Suprapubic skin (tissue), 4 donors: Measurements from ENCODE around the gene CHRD. TPM values are rescaled to one million over a fixed set of nuclear protein-coding genes. Genes with fewer than 3 reads are reported as not detected.
A peak's percentile ranks its signal among the peaks of the same experiment; 100 is the strongest.

ENCODE experiments used
- DNase-seq, 2 donors: peaks; one replicate each; pipeline ENCODE4 v3.0.0-alpha.2; 2019; ENCODE audit warnings: low spot score in 2 of 2
- H3K27ac ChIP-seq: fragments of 200-600 bp; sonication (generic); one replicate; pipeline ENCODE4 v1.5.1; 2019
- H3K27me3 ChIP-seq: fragments of 200-600 bp; sonication (generic); one replicate; pipeline ENCODE4 v1.5.1; 2019
- H3K36me3 ChIP-seq: fragments of 200-600 bp; sonication (generic); one replicate; pipeline ENCODE4 v1.5.1; 2019
- H3K4me1 ChIP-seq: fragments of 200-600 bp; sonication (generic); one replicate; pipeline ENCODE4 v1.5.1; 2019
- H3K4me3 ChIP-seq: fragments of 200-600 bp; sonication (generic); one replicate; pipeline ENCODE4 v1.5.1; 2019; ENCODE audit warnings: mild to moderate bottlenecking
- H3K9me3 ChIP-seq: fragments of 200-600 bp; sonication (generic); one replicate; pipeline ENCODE4 v1.5.1; 2019
- EP300 ChIP-seq: sonication (generic); formaldehyde crosslinking; IDR thresholded peaks from one replicate; pipeline ENCODE4 v1.6.1; 2017; ENCODE audit warnings: antibody characterized with exemption
- POLR2A ChIP-seq, 2 donors: fragments of 450-650 bp; IDR thresholded peaks; one replicate each; pipeline ENCODE4 v1.6.1; 2017; ENCODE audit warnings: antibody characterized with exemption in 2 of 2, mild to moderate bottlenecking in 2 of 2, moderate library complexity in 2 of 2
- POLR2AphosphoS5 ChIP-seq, 3 donors: sonication (generic); formaldehyde crosslinking; IDR thresholded peaks; one replicate each; pipeline ENCODE4 v1.6.1; 2017; ENCODE audit warnings: antibody characterized with exemption in 3 of 3
- WGBS: methylation state at CpG from one replicate; pipeline ENCODE4 v1.1.5; 2018; 5-methylcytosine and 5-hydroxymethylcytosine counted together
- total RNA-seq, 4 donors: library from RNA; depleted of rRNA; stranded (reverse); fragments of >200 nt; gene quantifications; one replicate each; pipeline ENCODE4 v1.1.0, GENCODE V29; 2016
- TF ChIP-seq, protein P1 (sequence below), 2 donors: fragments of 200-600 bp in 1 of 2; fragments of 450-650 bp in 1 of 2; sonication (generic) in 1 of 2; IDR thresholded peaks; one replicate each; pipeline ENCODE4 v1.5.1; 2016 to 2019; ENCODE audit warnings: antibody characterized with exemption in 2 of 2, mild to moderate bottlenecking in 1 of 2, moderate library complexity in 1 of 2

The CHRD gene
- total RNA-seq, 4 donors from 2014 or later = 1.1 to 10.1 (median 4.2) TPM

DNA sequence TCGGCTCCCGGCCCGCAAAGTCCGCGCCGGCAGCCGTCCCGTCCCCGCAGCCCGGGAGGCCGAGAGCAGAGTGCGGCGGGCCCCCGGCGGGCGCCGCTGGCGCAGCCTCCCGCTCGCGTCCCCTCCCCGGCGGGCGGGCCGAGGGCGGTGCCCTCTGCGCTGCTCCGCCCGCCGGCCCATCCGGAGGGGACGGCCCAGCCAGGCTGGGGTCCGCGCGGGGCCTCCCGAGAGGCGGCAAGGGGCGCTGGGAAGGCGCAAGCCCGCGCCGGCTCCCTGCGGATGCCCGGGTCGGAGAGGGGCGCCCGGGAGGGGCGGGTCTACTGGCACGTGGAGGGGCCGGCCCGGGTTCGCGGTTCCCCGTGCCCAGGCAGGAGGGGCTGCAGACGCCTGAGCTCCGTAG lies 18.3 kb upstream of the CHRD start, which contains the start of the genes CLCN2 and POLR2H:
CLCN2 (minus strand) TSS at position 74 of the 400 bp plus-strand sequence. CDS start 126 bp downstream, outside the sequence.
POLR2H (plus strand) TSS at position 179 of the 400 bp plus-strand sequence. CDS start 1,783 bp downstream, outside the sequence.
- DNase-seq = peak in 1 of 2 donors; percentile 77
- Histone ChIP-seq H3K27ac (peak within 1 kb of the TSS; percentile 98), H3K9me3 (no peaks in the 10 kb centered on the region), H3K4me3 (peak within 1 kb of the TSS; percentile 64), H3K36me3 (peaks cover 11% of the 10 kb centered on the region), H3K27me3 (no peaks in the 10 kb centered on the region), H3K4me1 (peaks cover 38% of the 10 kb centered on the region)
- TF ChIP-seq EP300 (no peak), POLR2AphosphoS5 (IDR thresholded peaks at IDR 0.05) (no peak), POLR2A (IDR thresholded peaks at IDR 0.05) (peak; percentile 35 to 59)
- TF ChIP-seq, protein P1, sequence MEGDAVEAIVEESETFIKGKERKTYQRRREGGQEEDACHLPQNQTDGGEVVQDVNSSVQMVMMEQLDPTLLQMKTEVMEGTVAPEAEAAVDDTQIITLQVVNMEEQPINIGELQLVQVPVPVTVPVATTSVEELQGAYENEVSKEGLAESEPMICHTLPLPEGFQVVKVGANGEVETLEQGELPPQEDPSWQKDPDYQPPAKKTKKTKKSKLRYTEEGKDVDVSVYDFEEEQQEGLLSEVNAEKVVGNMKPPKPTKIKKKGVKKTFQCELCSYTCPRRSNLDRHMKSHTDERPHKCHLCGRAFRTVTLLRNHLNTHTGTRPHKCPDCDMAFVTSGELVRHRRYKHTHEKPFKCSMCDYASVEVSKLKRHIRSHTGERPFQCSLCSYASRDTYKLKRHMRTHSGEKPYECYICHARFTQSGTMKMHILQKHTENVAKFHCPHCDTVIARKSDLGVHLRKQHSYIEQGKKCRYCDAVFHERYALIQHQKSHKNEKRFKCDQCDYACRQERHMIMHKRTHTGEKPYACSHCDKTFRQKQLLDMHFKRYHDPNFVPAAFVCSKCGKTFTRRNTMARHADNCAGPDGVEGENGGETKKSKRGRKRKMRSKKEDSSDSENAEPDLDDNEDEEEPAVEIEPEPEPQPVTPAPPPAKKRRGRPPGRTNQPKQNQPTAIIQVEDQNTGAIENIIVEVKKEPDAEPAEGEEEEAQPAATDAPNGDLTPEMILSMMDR (IDR thresholded peaks at IDR 0.05) = no peak
- no CpG with 5 or more reads among the region's 56 CpGs for WGBS

DNA sequence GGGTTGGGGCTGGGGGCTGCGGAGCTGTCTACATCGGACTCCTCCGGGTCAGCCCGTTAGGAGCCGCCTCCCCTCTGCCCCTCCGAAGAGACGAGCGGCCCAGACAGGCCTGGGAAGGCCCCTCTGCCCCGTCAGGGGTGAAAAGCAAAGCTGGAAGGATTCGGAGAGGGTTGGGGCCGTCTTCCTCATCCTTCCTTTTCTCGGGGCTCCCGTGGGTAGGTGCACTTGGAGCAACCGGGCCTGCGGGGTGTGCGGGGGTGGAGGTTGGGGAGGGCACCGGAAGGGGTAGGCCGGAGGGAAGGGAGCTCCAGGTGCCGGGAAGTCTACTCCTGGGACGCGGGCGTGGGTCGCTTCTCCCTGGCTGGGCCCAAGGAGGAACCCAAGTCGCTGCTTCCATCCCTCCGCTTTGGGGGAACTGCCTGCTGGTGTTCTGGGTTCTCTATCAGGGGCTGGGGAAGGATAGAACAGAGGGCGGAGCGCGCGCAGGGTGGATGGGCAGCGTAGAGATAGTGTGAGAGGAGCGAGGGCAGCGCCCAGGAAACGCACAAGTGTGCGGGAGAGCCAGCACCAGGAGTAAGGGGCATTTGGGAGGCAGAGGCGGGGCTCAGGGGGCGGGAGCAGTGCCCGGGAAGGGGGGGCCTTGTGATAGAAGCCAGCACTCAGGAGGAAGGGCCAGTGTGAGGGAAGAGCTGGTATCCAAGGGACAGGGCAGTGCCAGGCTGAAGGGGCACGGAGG lies 17.8 kb upstream of the CHRD start:
- H3K4me1 ChIP-seq = peaks cover 38% of the 10 kb centered on the region
- TF ChIP-seq POLR2A (IDR thresholded peaks at IDR 0.05) (no peak), EP300 (no peak), POLR2AphosphoS5 (IDR thresholded peaks at IDR 0.05) (no peak)
- TF ChIP-seq, protein P1 (IDR thresholded peaks at IDR 0.05) = no peak
- DNase-seq = peak in 1 of 2 donors; percentile 92
- no peaks in the 10 kb centered on the region for H3K27me3 ChIP-seq
- peak overlapping the region; percentile 98 for H3K27ac ChIP-seq
- 0% methylated on average over 29 of the region's 38 CpGs for WGBS
- no peaks in the 10 kb centered on the region for H3K9me3 ChIP-seq
- H3K36me3 ChIP-seq = peaks cover 10% of the 10 kb centered on the region
- H3K4me3 ChIP-seq = peak overlapping the region; percentile 64

DNA sequence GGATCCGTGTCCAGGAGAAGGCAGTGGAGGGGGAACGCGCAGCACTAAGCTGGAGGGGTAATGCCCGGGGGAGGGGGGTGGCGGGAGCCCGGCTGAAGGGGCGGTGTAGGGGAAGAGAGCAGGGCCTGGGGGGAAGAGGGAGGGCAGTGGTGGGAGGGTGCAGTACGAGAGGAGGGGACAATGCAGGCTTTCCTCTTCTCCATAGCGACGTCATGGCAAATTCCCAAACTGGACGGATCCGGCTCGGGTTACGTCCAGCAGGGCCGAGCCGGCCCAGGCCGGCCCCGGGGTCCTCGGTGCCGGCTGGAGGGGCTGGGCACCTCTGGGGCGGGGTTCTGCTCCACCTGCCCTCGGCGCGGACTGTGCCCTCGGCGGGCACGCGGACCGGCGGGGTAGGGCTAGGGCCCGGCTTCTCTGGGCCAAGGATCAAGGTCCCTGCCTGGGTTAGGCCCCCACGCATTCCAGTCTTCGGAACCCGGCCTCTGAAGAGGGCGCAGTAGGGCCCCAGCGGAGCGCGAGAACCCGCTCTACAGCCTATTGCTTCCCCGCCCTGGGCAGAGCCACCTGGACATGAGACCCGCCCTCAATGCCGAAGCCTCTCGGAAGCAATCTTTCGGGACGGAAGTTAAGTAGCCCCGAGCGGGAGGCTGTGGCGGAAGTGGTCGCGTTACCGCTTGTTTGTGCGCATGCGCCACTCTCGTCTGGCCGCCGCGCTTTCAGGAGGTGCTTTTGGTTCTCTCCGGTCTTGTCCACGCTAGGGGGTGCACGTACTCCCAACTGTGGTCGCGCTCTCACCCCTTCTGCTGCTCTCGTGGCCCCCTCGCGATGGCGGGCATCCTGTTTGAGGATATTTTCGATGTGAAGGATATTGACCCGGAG lies 16.9 kb upstream of the CHRD start:
- H3K9me3 ChIP-seq = no peaks in the 10 kb centered on the region
- peak overlapping the region; percentile 64 for H3K4me3 ChIP-seq
- H3K36me3 ChIP-seq = peaks cover 8% of the 10 kb centered on the region
- peaks cover 38% of the 10 kb centered on the region for H3K4me1 ChIP-seq
- H3K27me3 ChIP-seq = no peaks in the 10 kb centered on the region
- H3K27ac ChIP-seq = peak overlapping the region; percentile 98
- peak; percentile 98 for DNase-seq
- under 1% methylated on average over 32 of the region's 68 CpGs for WGBS
- TF ChIP-seq POLR2AphosphoS5 (IDR thresholded peaks at IDR 0.05) (peak in 1 of 3 donors; percentile 27), EP300 (no peak), POLR2A (IDR thresholded peaks at IDR 0.05) (peak; percentile 44 to 70)
- TF ChIP-seq, protein P1 (IDR thresholded peaks at IDR 0.05) = peak in 1 of 2 donors; percentile 46

DNA sequence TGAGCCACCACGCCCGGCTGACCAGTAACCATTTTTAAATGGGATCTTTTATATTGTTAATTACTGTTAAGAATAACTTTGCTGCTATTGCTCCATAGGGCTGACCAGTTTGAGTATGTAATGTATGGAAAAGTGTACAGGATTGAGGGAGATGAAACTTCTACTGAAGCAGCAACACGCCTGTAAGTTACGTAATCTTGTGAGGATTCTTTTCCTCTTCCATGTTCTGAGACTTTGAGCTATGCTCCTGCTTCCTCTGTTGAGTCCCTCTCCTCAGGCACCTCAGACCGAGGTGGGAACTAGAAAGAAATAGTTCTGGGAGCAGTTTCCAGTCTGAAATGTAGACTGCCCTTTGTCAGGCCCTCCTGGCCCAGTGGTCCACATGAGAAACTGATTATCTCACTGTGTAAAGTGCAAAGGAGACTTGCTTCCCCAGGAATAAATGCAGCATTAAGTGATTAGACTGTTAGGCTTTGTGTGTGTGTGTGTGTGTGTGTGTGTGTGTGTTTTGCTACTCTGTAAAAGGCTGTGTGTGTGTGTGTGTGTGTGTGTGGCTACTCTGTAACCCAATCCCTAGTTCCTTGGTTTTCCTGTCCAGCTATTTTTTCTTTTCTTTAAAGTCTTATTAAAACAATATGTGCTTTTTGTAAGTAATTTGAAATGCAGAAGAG lies 13.1 kb upstream of the CHRD start:
- Histone ChIP-seq H3K36me3 (peaks cover 17% of the 10 kb centered on the region), H3K9me3 (no peaks in the 10 kb centered on the region), H3K4me3 (no peak overlapping the region), H3K27me3 (no peaks in the 10 kb centered on the region), H3K27ac (no peak overlapping the region), H3K4me1 (peaks cover 33% of the 10 kb centered on the region)
- 83% methylated on average over 5 of the region's 5 CpGs for WGBS
- DNase-seq = no peak
- TF ChIP-seq, protein P1 (IDR thresholded peaks at IDR 0.05) = no peak
- no peak for TF ChIP-seq EP300
- no peak for TF ChIP-seq POLR2AphosphoS5 (IDR thresholded peaks at IDR 0.05)
- no peak for TF ChIP-seq POLR2A (IDR thresholded peaks at IDR 0.05)
